Ascending aorta (tissue), 2 donors: ENCODE data around the gene MAP2K7. TPM values are rescaled to one million over a fixed set of nuclear protein-coding genes. Genes with fewer than 3 reads are reported as not detected.

Experiments used
- DNase-seq, 2 donors: peaks; one replicate each; pipeline ENCODE4 v3.0.0-alpha.2; 2019; ENCODE audit warnings: low spot score in 2 of 2
- H3K27ac ChIP-seq, 2 donors: fragments of 200-600 bp; sonication (generic); one replicate each; pipeline ENCODE4 v1.5.1; 2016 to 2017; ENCODE audit warnings: mild to moderate bottlenecking in 1 of 2
- H3K27me3 ChIP-seq: fragments of 200-600 bp; sonication (generic); one replicate; pipeline ENCODE4 v1.5.1; 2017
- H3K36me3 ChIP-seq, 2 donors: fragments of 200-600 bp; sonication (generic); one replicate each; pipeline ENCODE4 v1.5.1; 2016
- H3K4me1 ChIP-seq, 2 donors: fragments of 200-600 bp; sonication (generic); one replicate each; pipeline ENCODE4 v1.5.1; 2016 to 2017; ENCODE audit warnings: mild to moderate bottlenecking in 1 of 2
- H3K4me3 ChIP-seq, 2 donors: fragments of 200-600 bp; sonication (generic); one replicate each; pipeline ENCODE4 v1.5.1; 2016 to 2017; ENCODE audit warnings: mild to moderate bottlenecking in 1 of 2
- H3K9me3 ChIP-seq, 2 donors: fragments of 200-600 bp; sonication (generic); one replicate each; pipeline ENCODE4 v1.5.1; 2016
- CTCF ChIP-seq, 3 experiments: fragments of 200-600 bp in 2 of 3; fragments of 450-650 bp in 1 of 3; sonication (generic) in 2 of 3; IDR thresholded peaks; one replicate each; pipeline ENCODE4 v1.5.1; 2016 to 2019; ENCODE audit warnings: antibody characterized with exemption in 3 of 3, mild to moderate bottlenecking in 1 of 3, moderate library complexity in 1 of 3
- intact Hi-C: fragments of 100-400 bp; cut with DNase I; formaldehyde crosslinking; loops from one replicate; pipeline ENCODE4 v1.15.1; 2023
- total RNA-seq: library from RNA; depleted of rRNA; stranded (reverse); fragments of >200 nt; gene quantifications from one replicate; pipeline ENCODE4 v1.1.0, GENCODE V29; 2016

MAP2K7 gene
- total RNA-seq, 1 donor from 2014 or later = 37.3 TPM

- no peak overlapping the region for H3K4me3 ChIP-seq
- no peak for TF ChIP-seq CTCF (IDR thresholded peaks at IDR 0.05)
- peaks cover 9 to 39% of the 10 kb centered on the region in 2 donors for H3K4me1 ChIP-seq
- no peak for DNase-seq
- no peak overlapping the region for H3K27ac ChIP-seq
- H3K27me3 ChIP-seq = no peaks in the 10 kb centered on the region
- H3K9me3 ChIP-seq = no peaks in the 10 kb centered on the region
- H3K36me3 ChIP-seq = peaks cover 60 to 64% of the 10 kb centered on the region in 2 donors
- intact Hi-C loops = no loop called here
Measured at GRCh38 chr19:7932276-7932929, 28.7 kb downstream of the MAP2K7 start.

GRCh38 chr19:7932930-7933300 is 29.2 kb downstream of the MAP2K7 start:
- Histone ChIP-seq H3K27ac (no peak overlapping the region), H3K27me3 (no peaks in the 10 kb centered on the region), H3K4me1 (peaks cover 9 to 34% of the 10 kb centered on the region in 2 donors), H3K36me3 (peaks cover 65 to 70% of the 10 kb centered on the region in 2 donors), H3K4me3 (no peak overlapping the region), H3K9me3 (no peaks in the 10 kb centered on the region)
- intact Hi-C loops = no loop called here
- no peak for DNase-seq
- TF ChIP-seq CTCF (IDR thresholded peaks at IDR 0.05) = no peak

GRCh38 chr19:7933411-7933810 is 29.7 kb downstream of the MAP2K7 start:
- TF ChIP-seq CTCF (IDR thresholded peaks at IDR 0.05) = no peak
- no peak for DNase-seq
- Histone ChIP-seq H3K27ac (no peak overlapping the region), H3K4me1 (peaks cover 9 to 29% of the 10 kb centered on the region in 2 donors), H3K9me3 (no peaks in the 10 kb centered on the region), H3K4me3 (no peak overlapping the region), H3K36me3 (peaks cover 70 to 73% of the 10 kb centered on the region in 2 donors), H3K27me3 (no peaks in the 10 kb centered on the region)
- intact Hi-C loops = no loop called here

- intact Hi-C loops = no loop called here
- DNase-seq = no peak
- H3K4me3 ChIP-seq = no peak overlapping the region
- H3K27me3 ChIP-seq = no peaks in the 10 kb centered on the region
- peaks cover 73 to 76% of the 10 kb centered on the region in 2 donors for H3K36me3 ChIP-seq
- peaks cover 7 to 25% of the 10 kb centered on the region in 2 donors for H3K4me1 ChIP-seq
- TF ChIP-seq CTCF (IDR thresholded peaks at IDR 0.05) = no peak
- H3K9me3 ChIP-seq = no peaks in the 10 kb centered on the region
- no peak overlapping the region for H3K27ac ChIP-seq
Measured at GRCh38 chr19:7933828-7934725, 30.4 kb downstream of the MAP2K7 start.

- peaks cover under 1 to 18% of the 10 kb centered on the region in 2 donors for H3K4me1 ChIP-seq
- H3K27me3 ChIP-seq = no peaks in the 10 kb centered on the region
- intact Hi-C loops = no loop called here
- H3K9me3 ChIP-seq = no peaks in the 10 kb centered on the region
- no peak overlapping the region for H3K4me3 ChIP-seq
- no peak for DNase-seq
- H3K36me3 ChIP-seq = peaks cover 75 to 76% of the 10 kb centered on the region in 2 donors
- TF ChIP-seq CTCF (IDR thresholded peaks at IDR 0.05) = no peak
- H3K27ac ChIP-seq = no peak overlapping the region
Measured at GRCh38 chr19:7934766-7935165, 31.1 kb downstream of the MAP2K7 start.
